MM.1S (cell line): Measurements from ENCODE around the gene ZYG11A.

Source experiments
- DNase-seq: peaks from one replicate; pipeline ENCODE4 v3.0.0-alpha.2; 2015
- H2AFZ ChIP-seq: fragments of 300-600 bp; sonication (generic); 2 replicates; pipeline ENCODE4 v1.6.0; 2016; ENCODE audit warnings: antibody characterized with exemption, low read length
- H3F3A ChIP-seq: fragments of 300-600 bp; sonication (generic); 2 replicates; pipeline ENCODE4 v1.6.1; 2016; ENCODE audit warnings: mild to moderate bottlenecking, antibody characterized with exemption, low read length, moderate library complexity, mixed read lengths; ENCODE audit not compliant: insufficient read depth
- H3K27ac ChIP-seq: fragments of 300-600 bp; sonication (generic); 2 replicates; pipeline ENCODE4 v1.5.1; 2016; ENCODE audit warnings: mild to moderate bottlenecking, low read length
- H3K27me3 ChIP-seq: fragments of 300-600 bp; sonication (generic); replicated peaks from 2 replicates; pipeline ENCODE4 v1.6.0; 2016; ENCODE audit warnings: low read length; ENCODE audit not compliant: insufficient read depth
- H3K36me3 ChIP-seq: fragments of 300-600 bp; sonication (generic); replicated peaks from 2 replicates; pipeline ENCODE4 v1.6.1; 2016; ENCODE audit warnings: mild to moderate bottlenecking, low read length, mixed read lengths; ENCODE audit not compliant: insufficient read depth
- H3K4me1 ChIP-seq: fragments of 300-600 bp; sonication (generic); 2 replicates; pipeline ENCODE4 v1.6.1; 2016; ENCODE audit warnings: low read length, mixed read lengths
- H3K4me2 ChIP-seq: fragments of 300-600 bp; sonication (generic); 2 replicates; pipeline ENCODE4 v1.6.0; 2016; ENCODE audit warnings: low read depth, low read length
- H3K4me3 ChIP-seq: fragments of 300-600 bp; sonication (generic); 2 replicates; pipeline ENCODE4 v1.5.1; 2016; ENCODE audit warnings: low read length, mixed read lengths
- H3K79me2 ChIP-seq: fragments of 300-600 bp; sonication (generic); 2 replicates; pipeline ENCODE4 v1.6.1; 2016; ENCODE audit warnings: mixed run types, low read length, mixed read lengths
- H3K9ac ChIP-seq: fragments of 300-600 bp; sonication (generic); 2 replicates; pipeline ENCODE4 v1.6.1; 2016; ENCODE audit warnings: low read length, mixed read lengths
- H3K9me2 ChIP-seq: fragments of 300-600 bp; sonication (generic); replicated peaks from 2 replicates; pipeline ENCODE4 v1.6.1; 2016; ENCODE audit warnings: mild to moderate bottlenecking, low read length, mixed read lengths; ENCODE audit not compliant: insufficient read depth
- H3K9me3 ChIP-seq: fragments of 300-600 bp; sonication (generic); replicated peaks from 2 replicates; pipeline ENCODE4 v1.6.1; 2016; ENCODE audit warnings: mild to moderate bottlenecking, low read length, mixed read lengths; ENCODE audit not compliant: insufficient read depth
- H4K20me1 ChIP-seq: fragments of 300-600 bp; sonication (generic); 2 replicates; pipeline ENCODE4 v1.6.1; 2016; ENCODE audit warnings: mild to moderate bottlenecking, low read length, moderate library complexity, mixed read lengths; ENCODE audit not compliant: insufficient read depth
- EZH2 ChIP-seq: fragments of 300-600 bp; sonication (generic); optimal IDR thresholded peaks from 2 replicates; pipeline ENCODE3; 2017; ENCODE audit warnings: low read depth, mild to moderate bottlenecking, antibody characterized with exemption, low read length, mixed read lengths
- EZH2phosphoT487 ChIP-seq: fragments of 300-600 bp; sonication (generic); IDR thresholded peaks from 2 replicates; pipeline ENCODE4 v1.6.1; 2018; ENCODE audit warnings: antibody characterized with exemption, low read length
- TF ChIP-seq, protein P1 (sequence below): fragments of 300-600 bp; sonication (generic); IDR thresholded peaks from 2 replicates; pipeline ENCODE4 v1.5.1; 2016; ENCODE audit warnings: antibody characterized with exemption, low read length, mixed read lengths

The ZYG11A gene

GRCh38 chr1:52848423-52848822, 5.9 kb downstream of the ZYG11A start:
- H3K9ac ChIP-seq: no peak overlapping the region
- H3K4me3 ChIP-seq: no peak overlapping the region
- H3K4me1 ChIP-seq: no peaks in the 10 kb centered on the region
- no peaks in the 10 kb centered on the region for H3K9me3 ChIP-seq
- H3K27ac ChIP-seq: no peak overlapping the region
- peaks cover 5% of the 10 kb centered on the region for H3K79me2 ChIP-seq
- no peaks in the 10 kb centered on the region for H3K9me2 ChIP-seq
- DNase-seq: no peak
- H4K20me1 ChIP-seq: no peaks in the 10 kb centered on the region
- H3K36me3 ChIP-seq: no peaks in the 10 kb centered on the region
- H3K27me3 ChIP-seq: no peaks in the 10 kb centered on the region
- H2AFZ ChIP-seq: no peak overlapping the region
- 0 out of 2 replicates have a peak, but pooled peaks cover 1% of the 10 kb centered on the region for H3F3A ChIP-seq
- TF ChIP-seq EZH2 (no peak), EZH2phosphoT487 (no peak)
- TF ChIP-seq, protein P1, sequence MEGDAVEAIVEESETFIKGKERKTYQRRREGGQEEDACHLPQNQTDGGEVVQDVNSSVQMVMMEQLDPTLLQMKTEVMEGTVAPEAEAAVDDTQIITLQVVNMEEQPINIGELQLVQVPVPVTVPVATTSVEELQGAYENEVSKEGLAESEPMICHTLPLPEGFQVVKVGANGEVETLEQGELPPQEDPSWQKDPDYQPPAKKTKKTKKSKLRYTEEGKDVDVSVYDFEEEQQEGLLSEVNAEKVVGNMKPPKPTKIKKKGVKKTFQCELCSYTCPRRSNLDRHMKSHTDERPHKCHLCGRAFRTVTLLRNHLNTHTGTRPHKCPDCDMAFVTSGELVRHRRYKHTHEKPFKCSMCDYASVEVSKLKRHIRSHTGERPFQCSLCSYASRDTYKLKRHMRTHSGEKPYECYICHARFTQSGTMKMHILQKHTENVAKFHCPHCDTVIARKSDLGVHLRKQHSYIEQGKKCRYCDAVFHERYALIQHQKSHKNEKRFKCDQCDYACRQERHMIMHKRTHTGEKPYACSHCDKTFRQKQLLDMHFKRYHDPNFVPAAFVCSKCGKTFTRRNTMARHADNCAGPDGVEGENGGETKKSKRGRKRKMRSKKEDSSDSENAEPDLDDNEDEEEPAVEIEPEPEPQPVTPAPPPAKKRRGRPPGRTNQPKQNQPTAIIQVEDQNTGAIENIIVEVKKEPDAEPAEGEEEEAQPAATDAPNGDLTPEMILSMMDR: no peak
- no peak overlapping the region for H3K4me2 ChIP-seq

GRCh38 chr1:52850951-52851350, 8.4 kb downstream of the ZYG11A start:
- Histone ChIP-seq H3K9me2 (no peaks in the 10 kb centered on the region), H4K20me1 (no peaks in the 10 kb centered on the region), H3K4me3 (no peak overlapping the region), H3K9me3 (no peaks in the 10 kb centered on the region), H3F3A (no peaks in the 10 kb centered on the region), H3K9ac (no peak overlapping the region), H3K36me3 (no peaks in the 10 kb centered on the region), H3K27ac (no peak overlapping the region), H2AFZ (no peak overlapping the region), H3K4me2 (no peak overlapping the region), H3K4me1 (no peaks in the 10 kb centered on the region), H3K27me3 (no peaks in the 10 kb centered on the region), H3K79me2 (no peaks in the 10 kb centered on the region)
- no peak for DNase-seq
- TF ChIP-seq EZH2phosphoT487: no peak

GRCh38 chr1:52852854-52853253, 10.3 kb downstream of the ZYG11A start:
- no peak for TF ChIP-seq EZH2
- TF ChIP-seq, protein P1: no peak
- H3K9me2 ChIP-seq: no peaks in the 10 kb centered on the region
- H3K4me3 ChIP-seq: no peak overlapping the region
- no peaks in the 10 kb centered on the region for H3K4me1 ChIP-seq
- DNase-seq: no peak
- no peaks in the 10 kb centered on the region for H3K27me3 ChIP-seq
- no peaks in the 10 kb centered on the region for H4K20me1 ChIP-seq
- no peak overlapping the region for H3K9ac ChIP-seq
- H3F3A ChIP-seq: no peaks in the 10 kb centered on the region
- no peaks in the 10 kb centered on the region for H3K36me3 ChIP-seq
- no peak overlapping the region for H3K27ac ChIP-seq
- H3K4me2 ChIP-seq: no peak overlapping the region
- H3K79me2 ChIP-seq: no peaks in the 10 kb centered on the region
- H2AFZ ChIP-seq: no peak overlapping the region
- no peaks in the 10 kb centered on the region for H3K9me3 ChIP-seq

GRCh38 chr1:52855584-52855983, 13.0 kb downstream of the ZYG11A start:
- Histone ChIP-seq H3K36me3 (no peaks in the 10 kb centered on the region), H4K20me1 (no peaks in the 10 kb centered on the region), H3K9ac (no peak overlapping the region), H3K79me2 (no peaks in the 10 kb centered on the region), H3K4me1 (no peaks in the 10 kb centered on the region), H3K9me3 (no peaks in the 10 kb centered on the region), H3F3A (no peaks in the 10 kb centered on the region), H3K27me3 (no peaks in the 10 kb centered on the region), H3K9me2 (no peaks in the 10 kb centered on the region), H2AFZ (no peak overlapping the region), H3K4me3 (no peak overlapping the region), H3K4me2 (no peak overlapping the region), H3K27ac (no peak overlapping the region)
- no peak for DNase-seq
- TF ChIP-seq, protein P1: no peak
- TF ChIP-seq EZH2 (no peak), EZH2phosphoT487 (no peak)
